Mucosa of gallbladder (tissue), 1 donor: ENCODE data around the gene OR2A7. TPM values are rescaled to one million over a fixed set of nuclear protein-coding genes. Genes with fewer than 3 reads are reported as not detected.
"Not testable (repeated sequence)": the region's sequence is repeated elsewhere in the genome, so short reads cannot be mapped to it uniquely, and the experiment has no call there.

Experiments
- DNase-seq: peaks from one replicate; pipeline ENCODE4 v3.0.0-alpha.2; 2020; ENCODE audit warnings: low spot score
- total RNA-seq: library from RNA; stranded (reverse); gene quantifications from one replicate; pipeline ENCODE4 v1.2.1, GENCODE V29; 2021
- donor health status: DM: no; HTN: no; CAD: no.

OR2A7 gene, protein sequence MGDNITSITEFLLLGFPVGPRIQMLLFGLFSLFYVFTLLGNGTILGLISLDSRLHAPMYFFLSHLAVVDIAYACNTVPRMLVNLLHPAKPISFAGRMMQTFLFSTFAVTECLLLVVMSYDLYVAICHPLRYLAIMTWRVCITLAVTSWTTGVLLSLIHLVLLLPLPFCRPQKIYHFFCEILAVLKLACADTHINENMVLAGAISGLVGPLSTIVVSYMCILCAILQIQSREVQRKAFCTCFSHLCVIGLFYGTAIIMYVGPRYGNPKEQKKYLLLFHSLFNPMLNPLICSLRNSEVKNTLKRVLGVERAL
- 4.8 TPM for total RNA-seq

DNA sequence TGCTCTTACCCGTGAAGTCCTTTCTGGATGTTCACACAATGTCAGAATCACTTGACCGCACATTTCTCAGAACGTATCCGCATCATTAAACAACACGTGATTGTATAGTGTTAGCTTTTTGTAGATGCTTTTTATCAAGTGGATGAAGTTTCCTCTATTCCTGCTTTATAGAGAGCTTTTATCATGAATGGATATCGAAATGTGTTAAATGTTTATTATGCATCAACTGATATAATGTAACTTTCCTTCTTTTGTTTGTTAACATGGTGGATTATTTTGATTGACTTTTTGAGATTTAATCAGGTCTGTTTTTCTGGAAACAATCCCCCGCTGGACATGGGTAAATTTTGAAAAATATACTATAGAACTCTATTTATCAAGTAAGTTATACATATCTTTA is at the start of gene OR2A7:
TSS of gene OR2A7 (minus strand) at position 101 of the 400 bp plus-strand sequence. CDS start 5,164 bp downstream, outside the sequence.
- DNase-seq: not testable (repeated sequence)

DNA sequence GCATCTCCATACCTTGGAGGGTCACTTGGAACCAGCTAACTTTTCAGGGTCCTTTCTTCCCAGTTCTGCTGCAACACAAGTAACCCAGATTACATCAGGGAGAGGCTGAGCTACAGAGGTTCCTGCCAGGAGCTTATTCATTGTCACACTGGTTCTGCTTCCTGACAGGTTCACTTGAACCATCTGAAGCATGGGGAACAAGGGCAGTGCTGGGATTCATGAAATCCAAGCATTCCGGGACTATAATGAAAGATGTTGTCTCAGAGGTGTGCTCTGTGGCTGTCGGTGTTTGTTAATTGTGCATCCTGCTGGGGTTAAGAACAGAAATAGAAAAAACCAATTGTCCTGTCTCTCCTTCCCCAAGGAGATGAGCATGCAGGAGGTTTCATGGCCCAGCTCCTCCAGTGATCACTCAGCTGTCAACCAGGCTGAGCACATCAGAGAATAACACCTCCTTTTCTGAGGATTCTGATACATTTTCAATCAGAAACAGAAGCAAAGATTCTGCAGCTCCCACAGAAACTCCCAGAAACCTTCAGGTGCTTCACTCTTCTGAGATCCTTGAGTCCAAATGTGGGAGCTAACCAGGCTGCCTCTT is 47.4 kb upstream of the OR2A7 start, which contains the start of gene OR2A1:
TSS of gene OR2A1 (plus strand) at position 548 of the 598 bp plus-strand sequence. CDS start 5,706 bp downstream, outside the sequence.
- not testable (repeated sequence) for DNase-seq

DNA sequence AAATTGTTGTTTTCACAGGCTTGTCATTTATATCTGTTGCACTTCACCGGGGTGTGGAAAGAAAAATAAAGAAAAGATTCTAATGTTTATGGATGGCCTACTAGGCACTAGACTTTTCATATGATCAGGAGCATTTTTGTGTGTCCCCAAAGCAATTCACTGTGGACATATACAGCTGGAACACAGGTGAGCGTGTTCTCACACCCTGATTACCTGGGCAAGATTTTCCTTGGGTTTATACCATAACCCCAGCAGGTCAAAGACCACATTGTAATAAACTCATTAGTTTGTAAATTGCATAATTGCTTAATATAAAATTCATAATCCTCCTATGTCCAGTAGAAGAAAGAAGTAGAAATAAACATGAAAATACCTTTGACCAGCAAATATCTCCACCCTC is 46.6 kb upstream of the OR2A7 start:
- not testable (repeated sequence) for DNase-seq

DNA sequence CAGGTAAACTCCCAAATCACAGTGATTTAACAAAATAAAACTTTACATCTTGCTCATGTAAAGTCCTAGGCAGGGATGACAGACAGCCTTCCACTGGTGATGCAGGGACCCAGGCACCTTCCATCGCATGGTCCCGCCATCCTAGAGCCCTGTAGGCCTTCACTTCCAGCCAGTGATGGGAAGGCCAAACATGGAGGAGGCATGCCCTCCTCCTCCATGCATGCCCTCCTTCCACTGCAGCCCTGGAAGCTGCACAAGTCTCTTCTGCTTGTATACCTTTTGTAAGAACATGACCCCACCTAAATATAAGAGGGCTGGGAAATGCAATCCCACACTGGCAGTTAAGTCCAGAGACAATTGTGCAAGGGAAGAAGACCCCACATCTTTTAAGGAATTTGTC is 45.1 kb upstream of the OR2A7 start:
- DNase-seq: not testable (repeated sequence)

DNA sequence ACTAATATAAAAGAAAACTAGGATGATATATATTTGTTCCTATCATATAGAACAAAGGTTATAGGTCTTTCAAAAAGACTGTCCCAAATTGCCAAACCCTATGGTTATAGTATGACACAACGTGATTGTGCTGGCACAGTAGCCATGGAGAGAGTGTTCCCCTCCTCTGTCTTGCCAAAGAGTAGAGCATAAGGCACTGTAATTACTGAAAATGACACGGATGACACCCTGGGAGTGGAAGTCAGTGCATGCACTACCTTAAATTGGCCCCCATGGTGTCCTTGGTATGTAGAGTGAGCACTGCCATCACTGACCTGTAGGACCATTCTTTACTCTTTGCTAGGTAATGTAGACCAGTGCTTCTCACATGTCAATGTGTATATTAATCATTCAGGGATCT is 40.6 kb upstream of the OR2A7 start:
- not testable (repeated sequence) for DNase-seq

DNA sequence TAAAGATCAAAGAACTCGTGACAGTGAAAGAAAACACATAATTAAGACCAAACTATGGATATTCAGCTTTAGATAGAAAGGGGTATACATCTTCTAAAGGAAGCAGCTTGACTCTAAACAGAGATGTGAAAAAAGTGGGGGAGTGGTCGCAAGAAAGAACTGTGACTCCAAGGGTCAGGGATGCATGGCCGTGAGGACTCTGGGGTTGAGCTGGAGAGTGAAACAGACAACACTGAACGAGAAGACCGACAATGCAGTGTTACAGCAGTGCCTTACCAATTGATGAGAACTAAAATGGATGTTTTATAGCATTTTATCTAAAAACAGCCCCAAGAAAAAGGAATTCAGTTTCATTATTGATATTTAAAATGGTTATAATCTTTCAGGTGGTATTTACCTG is 39.0 kb upstream of the OR2A7 start:
- not testable (repeated sequence) for DNase-seq

DNA sequence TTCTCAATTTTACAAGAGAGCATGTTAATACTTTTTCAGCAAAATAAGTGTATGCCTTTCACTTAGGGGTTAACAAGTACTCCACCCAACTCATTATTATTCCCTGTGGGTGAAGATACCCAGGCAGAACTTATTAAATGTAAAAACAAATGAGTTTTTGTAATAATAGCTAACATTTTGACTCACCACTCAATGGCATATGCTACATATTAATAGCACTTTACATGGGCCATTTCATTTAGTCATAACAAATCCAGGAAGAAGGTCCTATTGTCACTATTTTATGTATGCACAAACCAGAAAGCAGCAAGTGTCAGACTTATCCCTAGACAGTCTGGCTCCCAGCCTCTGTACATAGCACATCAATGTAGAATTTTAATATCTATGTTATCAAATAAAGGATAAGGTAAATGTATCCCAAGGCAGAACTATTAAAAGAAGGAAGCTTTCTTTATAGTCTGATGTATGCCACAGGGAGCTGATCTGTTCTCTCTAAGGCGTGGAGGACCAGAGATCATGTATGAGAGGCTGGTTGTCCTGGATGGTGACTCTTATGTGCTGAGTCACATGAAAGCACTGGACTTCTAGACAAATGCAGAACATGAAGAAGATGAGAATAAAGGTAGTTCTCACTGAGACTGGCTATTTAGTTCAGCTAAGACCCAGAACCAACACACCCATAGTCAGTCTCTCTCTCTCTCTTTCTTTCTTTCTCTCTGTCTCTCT is 38.1 kb upstream of the OR2A7 start:
- DNase-seq: not testable (repeated sequence)

DNA sequence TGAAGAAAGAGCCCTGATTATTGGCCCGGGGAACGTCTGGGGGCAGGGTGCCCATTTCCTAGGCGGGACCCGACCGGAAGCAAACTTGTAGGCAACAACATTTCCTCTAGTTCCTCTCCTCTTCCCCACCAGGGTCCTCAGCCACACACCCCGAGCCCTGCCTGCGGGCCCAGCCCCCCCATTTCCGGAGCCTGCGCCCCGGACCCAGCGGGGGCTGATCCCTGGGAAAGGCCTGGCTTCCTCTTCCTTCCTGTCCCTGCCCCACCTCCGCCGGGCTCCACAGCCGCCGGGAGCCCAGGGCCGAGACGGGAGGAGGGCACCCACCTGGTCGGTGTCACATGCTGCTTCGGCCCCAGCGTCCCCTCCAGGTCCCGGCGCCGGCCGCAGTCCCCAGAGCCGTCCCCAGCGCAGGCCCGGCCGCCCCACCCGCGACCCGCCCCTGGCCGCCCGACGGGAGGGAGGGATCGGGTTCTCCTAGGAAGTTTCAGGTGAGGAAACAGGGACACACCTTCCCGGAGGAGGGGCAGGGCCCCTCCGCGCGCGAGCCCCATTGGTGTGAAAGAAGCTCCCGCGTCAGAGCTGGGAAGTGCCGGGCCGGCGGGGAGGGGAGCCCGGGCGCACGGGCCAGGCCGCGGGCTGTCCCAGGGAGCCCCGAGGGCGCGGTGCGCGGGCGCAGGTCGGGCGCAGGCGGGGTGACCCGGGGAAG is 29.4 kb upstream of the OR2A7 start:
- DNase-seq: not testable (repeated sequence)

DNA sequence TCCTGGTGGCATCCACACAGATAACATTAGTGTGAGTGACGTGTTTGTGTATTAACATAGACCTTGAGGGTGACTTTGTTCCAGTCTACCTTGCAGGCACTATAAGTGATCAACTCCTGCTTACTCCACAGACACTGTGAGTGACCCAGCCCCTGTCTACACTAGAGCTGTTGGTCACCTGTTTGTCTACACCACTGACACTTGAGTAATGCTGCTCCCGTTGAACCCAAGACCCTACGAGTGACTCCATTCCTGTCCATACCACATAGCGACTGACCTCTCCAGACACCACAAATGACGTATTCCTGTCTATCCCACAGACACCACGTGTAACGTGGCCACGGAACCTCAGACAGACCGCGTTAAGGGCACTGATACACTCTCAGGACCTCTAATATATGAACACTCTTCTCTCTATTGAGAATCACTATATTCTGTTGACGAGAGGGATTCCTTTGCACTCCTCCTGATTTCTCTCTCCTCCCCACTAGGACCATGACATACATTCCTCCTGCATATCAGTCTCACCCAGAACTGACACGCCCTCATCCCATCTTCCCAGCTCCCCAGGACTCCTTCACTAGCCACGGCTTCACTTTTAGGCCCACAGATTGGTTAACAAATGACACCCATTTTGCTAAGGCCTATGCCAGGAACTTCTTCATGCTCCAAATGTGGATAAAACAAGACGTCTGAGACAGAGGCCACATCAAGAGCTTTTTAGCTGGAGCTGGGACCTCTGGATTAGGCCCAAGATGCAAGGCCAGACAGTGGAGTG is 28.0 kb upstream of the OR2A7 start:
- DNase-seq: not testable (repeated sequence)

DNA sequence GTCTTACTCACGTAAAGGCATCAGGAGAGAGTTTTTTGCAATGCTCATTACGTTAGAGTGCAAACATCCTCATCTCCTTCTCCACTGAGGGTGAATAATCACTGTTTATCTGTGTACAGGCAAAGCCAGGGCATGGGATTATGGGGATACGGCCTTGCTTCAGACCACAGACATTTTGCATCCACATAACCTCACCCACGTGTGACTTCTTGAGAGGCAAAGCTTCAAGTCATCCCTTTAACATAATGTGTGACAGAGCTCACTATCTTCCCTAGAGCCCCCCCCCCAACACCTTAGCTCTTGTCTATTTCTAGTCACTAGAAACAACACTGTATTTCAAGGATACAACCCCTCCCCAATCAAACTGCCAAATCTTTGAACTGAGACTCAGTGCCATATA is 27.0 kb upstream of the OR2A7 start:
- not testable (repeated sequence) for DNase-seq

DNA sequence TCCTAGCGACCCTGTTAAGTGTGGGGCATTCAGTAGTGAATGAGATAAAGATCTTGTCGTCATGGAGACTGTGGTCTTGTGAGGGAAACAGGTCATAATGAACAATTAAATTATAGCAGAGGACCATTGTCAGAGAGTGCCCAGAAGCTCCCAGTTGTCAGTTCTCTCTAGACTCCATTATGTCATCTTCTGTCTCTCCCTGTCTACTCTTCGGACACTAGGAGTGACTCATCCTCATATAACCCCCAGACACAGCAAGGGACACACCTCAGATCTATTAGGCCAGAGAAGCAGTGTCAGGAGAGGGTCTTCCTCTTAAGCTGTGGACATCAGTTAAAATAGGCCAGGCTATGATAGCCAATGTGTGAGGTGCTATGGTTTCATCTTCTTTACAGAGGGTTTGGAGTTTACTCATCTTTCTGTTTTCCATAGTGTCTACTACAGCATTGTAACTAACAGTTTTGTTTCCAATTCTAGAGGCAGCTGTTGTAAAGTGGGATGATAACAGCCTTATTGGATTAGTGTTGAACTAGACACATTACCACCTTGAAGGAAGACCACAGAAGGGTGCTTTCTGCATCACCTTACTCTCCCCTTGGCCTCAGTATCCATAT is 22.7 kb upstream of the OR2A7 start:
- not testable (repeated sequence) for DNase-seq

DNA sequence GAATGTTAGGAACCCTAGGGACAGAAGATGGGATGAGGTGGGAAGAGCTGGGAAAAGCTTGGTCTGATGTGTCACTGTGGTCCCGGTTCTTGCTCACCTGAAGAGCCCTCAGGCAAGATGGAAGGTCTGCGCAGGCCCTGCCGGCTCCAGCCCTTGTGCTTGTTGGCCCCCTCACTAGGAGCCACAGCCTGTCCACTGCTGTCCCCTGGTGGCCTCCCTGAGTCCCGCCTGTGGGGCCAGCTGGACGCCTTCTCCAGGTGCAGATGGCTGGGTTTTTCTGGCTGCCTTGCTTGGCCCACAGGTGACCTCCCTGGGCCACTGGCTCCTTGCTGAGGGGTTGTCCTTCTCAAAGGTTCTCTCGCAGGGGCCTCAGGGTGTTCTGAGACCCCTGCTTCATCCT is 19.1 kb upstream of the OR2A7 start:
- DNase-seq: not testable (repeated sequence)

DNA sequence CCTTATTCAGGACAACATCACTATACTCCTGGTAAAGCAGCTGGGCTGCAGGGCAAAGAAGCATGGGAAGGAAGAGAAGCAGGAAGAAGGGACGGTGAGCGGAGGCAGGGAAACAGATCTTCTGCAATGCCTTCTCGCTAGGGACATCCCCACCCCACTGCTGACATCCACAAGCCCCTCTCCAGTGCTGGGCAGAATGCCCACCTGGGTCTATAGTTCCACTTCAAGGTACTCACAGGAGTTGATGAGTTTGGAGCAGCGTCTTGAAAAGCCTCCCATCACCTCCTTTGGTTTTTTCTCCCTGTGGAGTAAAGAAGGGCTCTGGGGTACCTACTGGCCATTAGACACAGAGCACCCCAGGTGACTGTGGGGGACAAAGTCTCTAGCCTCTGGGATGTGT is 17.9 kb upstream of the OR2A7 start:
- DNase-seq: not testable (repeated sequence)

DNA sequence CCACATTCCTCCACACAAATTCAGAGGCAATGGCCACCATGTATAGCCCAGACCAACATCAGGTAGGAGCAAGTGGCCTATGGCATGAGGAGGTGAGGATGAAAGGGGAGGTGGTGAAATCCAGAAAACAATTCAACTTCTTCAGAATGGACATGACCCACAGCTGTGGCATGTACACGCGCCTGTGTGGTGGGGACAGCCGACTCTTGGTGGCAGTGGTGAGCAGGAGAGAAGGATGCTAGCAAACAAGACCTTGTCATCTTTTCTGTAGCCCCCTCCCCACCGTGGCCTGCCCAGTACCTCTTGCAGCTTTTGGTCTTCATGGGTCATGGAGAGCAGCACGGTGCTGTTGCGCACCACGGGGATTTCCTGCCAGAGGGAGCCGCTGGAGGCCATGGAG is 17.4 kb upstream of the OR2A7 start:
- not testable (repeated sequence) for DNase-seq

DNA sequence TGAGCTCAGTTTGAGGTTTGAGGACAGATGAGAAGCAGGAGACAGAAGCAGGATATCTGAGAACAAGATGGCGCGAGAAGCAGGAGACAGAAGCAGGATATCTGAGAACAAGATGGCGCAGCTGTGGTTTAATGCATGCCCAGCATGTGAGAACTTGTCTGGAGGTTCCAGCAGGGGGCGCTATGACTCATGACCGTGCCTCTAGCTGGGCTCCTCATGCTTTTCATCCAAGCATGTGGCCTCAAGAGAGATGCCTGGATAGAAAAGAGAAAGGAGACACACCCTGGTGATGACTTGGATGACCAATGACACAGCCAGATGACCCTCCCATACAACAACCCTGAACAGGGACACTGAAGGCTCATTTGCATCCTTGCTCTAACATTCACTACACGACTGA is 15.4 kb upstream of the OR2A7 start:
- not testable (repeated sequence) for DNase-seq

DNA sequence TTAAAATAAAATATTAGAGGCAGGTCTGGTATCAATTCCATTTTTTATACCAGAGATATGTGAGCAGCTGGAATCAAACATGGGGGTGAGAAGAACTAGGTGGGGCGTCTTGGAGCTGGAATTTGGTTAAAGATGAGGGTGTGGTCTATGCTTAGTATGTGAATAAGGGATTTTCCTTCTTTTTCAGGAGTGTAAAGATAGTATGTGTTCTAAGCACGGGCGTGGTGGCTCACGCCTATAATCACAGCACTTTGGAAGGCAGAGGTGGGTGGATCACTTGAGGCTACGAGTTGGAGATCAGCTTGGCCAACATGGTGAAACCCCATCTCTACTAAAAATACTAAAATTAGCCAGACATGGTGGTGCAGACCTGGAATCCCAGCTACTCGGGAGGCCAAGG is 10.7 kb upstream of the OR2A7 start:
- not testable (repeated sequence) for DNase-seq

DNA sequence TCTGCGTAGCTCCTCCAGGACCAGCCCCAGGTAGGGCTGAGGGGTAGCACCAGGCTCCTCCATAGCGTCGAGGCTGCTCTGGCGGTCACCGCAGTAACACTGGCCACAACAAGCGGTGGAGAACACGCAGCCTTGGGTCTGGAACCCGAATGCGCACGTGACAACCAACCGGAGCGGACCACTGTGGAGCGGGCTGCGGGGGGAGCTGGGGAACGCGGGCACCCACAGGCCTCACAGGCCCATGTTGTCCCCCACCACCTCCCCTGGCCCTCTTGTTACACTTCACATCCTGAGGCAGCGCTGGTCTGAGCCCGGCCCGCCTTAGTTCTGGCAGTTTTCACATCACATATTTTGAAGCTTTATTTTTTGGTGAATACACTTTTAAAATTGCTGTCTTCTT is 4.6 kb upstream of the OR2A7 start, which contains the start of gene CTAGE8:
TSS of gene CTAGE8 (minus strand) at position 101 of the 400 bp plus-strand sequence. CDS start at position 63, 38 bp downstream.
- DNase-seq: not testable (repeated sequence)

DNA sequence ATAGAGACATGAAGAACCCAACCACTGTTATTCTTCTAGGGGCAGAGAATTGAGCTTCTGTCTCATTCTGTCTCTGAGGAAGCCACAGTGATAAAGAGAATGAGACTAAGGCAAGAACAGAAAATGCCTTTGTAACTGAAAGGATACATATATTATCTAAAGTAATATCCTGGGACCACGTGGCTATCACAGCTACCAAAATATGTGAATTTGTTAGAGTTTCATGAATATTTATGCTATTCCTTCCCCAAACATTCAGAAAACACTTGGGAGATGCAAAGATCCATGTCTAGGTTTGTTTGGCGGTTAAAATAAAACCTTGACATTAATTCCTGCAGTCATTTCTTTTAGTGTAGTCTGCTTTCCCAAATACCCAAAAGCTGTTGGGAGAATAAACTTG is 2.5 kb downstream of the OR2A7 start:
- not testable (repeated sequence) for DNase-seq

DNA sequence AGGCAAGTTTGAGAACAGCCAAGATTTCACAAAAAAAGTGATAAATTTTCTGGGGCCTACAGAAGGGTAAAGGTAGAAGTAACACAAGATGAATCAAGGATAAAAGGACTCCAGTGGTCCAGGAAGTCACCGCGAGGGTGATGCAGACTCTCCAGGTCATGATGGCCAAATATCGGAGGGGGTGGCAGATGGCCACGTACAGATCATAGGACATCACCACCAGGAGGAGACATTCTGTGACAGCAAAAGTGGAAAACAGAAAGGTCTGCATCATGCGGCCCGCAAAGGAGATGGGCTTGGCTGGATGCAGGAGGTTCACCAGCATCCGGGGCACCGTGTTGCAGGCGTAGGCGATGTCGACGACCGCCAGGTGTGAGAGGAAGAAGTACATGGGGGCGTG is 5.5 kb downstream of the OR2A7 start:
- DNase-seq: not testable (repeated sequence)

DNA sequence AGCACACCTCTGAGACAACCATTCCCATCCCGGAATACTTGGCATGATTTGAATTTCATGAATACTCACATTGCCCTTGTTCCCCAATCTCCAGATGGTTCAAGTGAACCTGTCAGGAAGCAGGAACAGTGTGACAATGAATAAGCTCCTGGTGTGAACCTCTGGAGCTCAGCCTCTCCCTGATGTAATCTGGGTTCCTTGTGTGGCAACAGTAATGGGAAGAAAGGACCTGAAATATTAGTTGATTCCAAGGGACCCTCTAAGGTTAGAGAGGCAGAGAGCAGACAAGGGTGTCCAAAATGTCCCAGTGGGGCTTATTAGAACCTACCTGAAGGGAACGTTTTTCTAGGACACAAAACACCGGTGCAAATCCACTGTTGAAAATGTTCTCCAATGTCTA is 8.5 kb downstream of the OR2A7 start:
- DNase-seq: no peak
